SK-N-SH (cell line): ENCODE measurements around the gene SPOP. TPM values are rescaled to one million over a fixed set of nuclear protein-coding genes. Genes with fewer than 3 reads are reported as not detected.
A peak's percentile ranks its signal among the peaks of the same experiment; 100 is the strongest.

Experiments
- CTCF ChIA-PET: fragments of 300-600, 350-600 bp; formaldehyde crosslinking; extraction: SDS; loops from one replicate; lab custom pipeline; 2021; lab: Yijun Ruan, JAX
- POLR2A ChIA-PET: fragments of 350-600 bp; sonication (Branson Sonifier 250); formaldehyde crosslinking; extraction: SDS; loops from one replicate; lab custom pipeline; 2020; ENCODE audit warnings: antibody characterized with exemption, inconsistent platforms; lab: Yijun Ruan, JAX
- DNase-seq: peaks from one replicate; pipeline ENCODE4 v3.0.0; 2012
- H2AFZ ChIP-seq: fragments of 200-600 bp; sonication (generic); 2 replicates; pipeline ENCODE4 v1.8.1; 2016; ENCODE audit warnings: antibody characterized with exemption, mild to moderate bottlenecking, low read depth
- H3F3A ChIP-seq: fragments of 200-600 bp; sonication (generic); replicated peaks from 2 replicates; pipeline ENCODE3; 2016; ENCODE audit warnings: antibody characterized with exemption, mild to moderate bottlenecking; ENCODE audit not compliant: insufficient read depth
- H3K27ac ChIP-seq, 2 experiments: fragments of 200-500 bp in 1 of 2; fragments of 200-600 bp in 1 of 2; sonication (Bioruptor generic) in 1 of 2; sonication (generic), shearing (Covaris generic) in 1 of 2; 2 replicates each; pipeline versions ENCODE4 v1.5.1 to v1.6.1; 2014 to 2016; ENCODE audit warnings: low read depth in 2 of 2, inconsistent platforms in 1 of 2, low read length in 1 of 2, mild to moderate bottlenecking in 1 of 2, mixed read lengths in 1 of 2
- H3K27me3 ChIP-seq: fragments of 200-600 bp; sonication (generic), shearing (Covaris generic); 2 replicates; pipeline ENCODE4 v1.6.1; 2016; ENCODE audit warnings: mixed run types; ENCODE audit not compliant: insufficient read depth
- H3K36me3 ChIP-seq, 2 experiments: fragments of 200-500 bp in 1 of 2; fragments of 200-600 bp in 1 of 2; sonication (Bioruptor generic) in 1 of 2; sonication (generic) in 1 of 2; replicated peaks in 1 of 2; 2 replicates each; pipeline versions ENCODE3 to v1.5.1; 2014 to 2016; ENCODE audit warnings: low read length in 1 of 2, mild to moderate bottlenecking in 1 of 2; ENCODE audit not compliant: insufficient read depth in 2 of 2, control insufficient read depth in 1 of 2
- H3K4me1 ChIP-seq, 2 experiments: fragments of 200-500 bp in 1 of 2; fragments of 200-600 bp in 1 of 2; sonication (Bioruptor generic) in 1 of 2; sonication (generic), shearing (Covaris generic) in 1 of 2; 2 replicates each; pipeline versions ENCODE4 v1.5.1 to v1.6.1; 2014 to 2016; ENCODE audit warnings: low read depth in 1 of 2, low read length in 1 of 2, mixed run types in 1 of 2; ENCODE audit not compliant: insufficient read depth in 2 of 2, control insufficient read depth in 1 of 2
- H3K4me2 ChIP-seq: fragments of 200-600 bp; sonication (generic), shearing (Covaris generic); 2 replicates; pipeline ENCODE4 v1.6.1; 2017; ENCODE audit warnings: mixed run types
- H3K4me3 ChIP-seq, 2 experiments: fragments of 200-500 bp in 1 of 2; fragments of 200-600 bp in 1 of 2; sonication (Bioruptor generic) in 1 of 2; sonication (generic), shearing (Covaris generic) in 1 of 2; 2 replicates each; pipeline versions ENCODE4 v1.5.1 to v1.8.1; 2014 to 2016; ENCODE audit warnings: low read depth in 2 of 2, inconsistent platforms in 1 of 2, low read length in 1 of 2, mild to moderate bottlenecking in 1 of 2, mixed read lengths in 1 of 2, moderate library complexity in 1 of 2
- H3K79me2 ChIP-seq: fragments of 200-600 bp; sonication (generic); 2 replicates; pipeline ENCODE4 v1.8.1; 2017; ENCODE audit warnings: mild to moderate bottlenecking; ENCODE audit not compliant: insufficient read depth
- H3K9ac ChIP-seq: fragments of 200-600 bp; sonication (generic); 2 replicates; pipeline ENCODE4 v1.6.1; 2017; ENCODE audit warnings: mixed run types
- H3K9me2 ChIP-seq: fragments of 200-600 bp; sonication (generic); 2 replicates; pipeline ENCODE4 v1.6.1; 2017; ENCODE audit warnings: mixed run types
- H3K9me3 ChIP-seq: fragments of 200-600 bp; sonication (generic); 2 replicates; pipeline ENCODE4 v1.6.1; 2017; ENCODE audit warnings: mixed run types, mild to moderate bottlenecking, moderate library complexity
- H4K20me1 ChIP-seq: fragments of 200-600 bp; sonication (generic); 2 replicates; pipeline ENCODE4 v1.6.1; 2017; ENCODE audit warnings: mild to moderate bottlenecking, mixed run types; ENCODE audit not compliant: insufficient read depth
- CHD2 ChIP-seq: fragments of 150-350 bp; IDR thresholded peaks from 2 replicates; pipeline ENCODE4 v1.6.1; 2018; ENCODE audit warnings: low read length; ENCODE audit not compliant: partially characterized antibody
- ELF1 ChIP-seq: IDR thresholded peaks from 2 replicates; pipeline ENCODE4 v1.4.0; 2012
- FOXM1 ChIP-seq: IDR thresholded peaks from 2 replicates; pipeline ENCODE4 v1.4.0; 2012; ENCODE audit warnings: low read depth, mild to moderate bottlenecking
- GATA2 ChIP-seq: sonication (generic); formaldehyde crosslinking; IDR thresholded peaks from 2 replicates; pipeline ENCODE4 v1.5.0; 2020; ENCODE audit warnings: mild to moderate bottlenecking, missing genetic modification reagents
- MAX ChIP-seq: IDR thresholded peaks from 2 replicates; pipeline ENCODE4 v1.4.0; 2012; ENCODE audit warnings: low read depth
- MXI1 ChIP-seq: IDR thresholded peaks from 2 replicates; pipeline ENCODE4 v1.6.1; 2012; ENCODE audit warnings: mild to moderate bottlenecking, low read depth, low read length, improper control_type of control experiment
- NRF1 ChIP-seq: IDR thresholded peaks from 2 replicates; pipeline ENCODE4 v1.6.1; 2012; ENCODE audit warnings: low read depth, mild to moderate bottlenecking, low read length
- RAD21 ChIP-seq: IDR thresholded peaks from 2 replicates; pipeline ENCODE4 v1.6.1; 2012; ENCODE audit warnings: mild to moderate bottlenecking, low read length
- RCOR1 ChIP-seq: fragments of 150-350 bp; IDR thresholded peaks from 2 replicates; pipeline ENCODE4 v1.6.1; 2017; ENCODE audit warnings: antibody characterized with exemption, low read length
- SMC3 ChIP-seq: IDR thresholded peaks from 2 replicates; pipeline ENCODE4 v1.6.1; 2012; ENCODE audit warnings: low read depth, low read length, improper control_type of control experiment
- WGBS: methylation state at CpG from one replicate; pipeline ENCODE4 v1.1.6; 2017; ENCODE audit warnings: low lambda C conversion rate; 5-methylcytosine and 5-hydroxymethylcytosine counted together
- polyA plus RNA-seq, 3 experiments: library from polyadenylated mRNA; depleted of rRNA; stranded (reverse); fragments of >200 nt; gene quantifications; 2 replicates each; pipeline ENCODE4 v1.2.3, GENCODE V29; 2012
- TF ChIP-seq, protein P1 (sequence below): fragments of 200-600 bp; sonication (generic); IDR thresholded peaks from 2 replicates; pipeline ENCODE4 v1.6.1; 2017; ENCODE audit warnings: antibody characterized with exemption, mild to moderate bottlenecking, moderate library complexity
- TF ChIP-seq, protein P2 (sequence below): fragments of 150-350 bp; IDR thresholded peaks from 2 replicates; pipeline ENCODE4 v1.6.1; 2017; ENCODE audit warnings: antibody characterized with exemption, low read length, low read depth, borderline replicate concordance

The SPOP gene
- polyA plus RNA-seq, 1 of the 3 experiments (the other 2 are of a cell fraction) = 54.0 TPM

DNA sequence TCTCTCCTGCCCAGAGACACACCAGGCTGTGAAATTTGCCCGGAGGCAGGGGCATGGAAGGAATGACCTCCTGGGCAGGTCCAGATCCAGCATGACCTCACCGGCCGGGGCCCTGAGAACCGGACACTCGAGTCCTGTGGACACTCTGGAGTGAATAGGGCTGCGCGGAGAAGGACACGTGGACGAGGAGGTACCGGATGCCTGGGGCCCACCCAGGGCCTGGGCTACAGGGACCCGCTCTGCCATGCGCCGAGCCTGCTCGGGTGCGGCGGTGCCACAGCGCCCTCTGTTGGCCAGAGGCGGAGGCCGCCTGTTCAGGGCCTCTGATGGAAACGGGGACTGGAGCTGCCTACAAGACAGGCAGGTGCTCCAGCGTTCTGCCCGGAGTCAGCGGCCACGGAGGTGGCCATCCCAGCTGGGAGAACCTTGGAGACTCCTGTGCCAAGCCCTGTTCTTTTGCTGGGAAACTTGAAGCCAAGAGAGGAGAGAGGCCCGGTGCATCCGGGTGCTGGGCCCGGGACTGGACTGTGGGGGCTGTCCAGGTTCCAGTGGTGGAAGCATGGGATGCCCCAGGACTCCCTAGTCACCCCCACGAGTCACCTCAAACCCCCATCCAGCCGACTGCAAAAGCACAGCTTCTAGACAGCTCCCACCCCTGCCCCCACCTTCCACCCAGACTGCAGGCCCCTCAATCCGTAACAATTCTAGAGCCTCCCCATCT is 121.5 kb downstream of the SPOP start:
- H3K9ac ChIP-seq = no peak overlapping the region

More for the DNA sequence above, 121.5 kb downstream of the SPOP start:
- Histone ChIP-seq H3K4me1 (peaks cover 0 to 8% of the 10 kb centered on the region in 2 experiments; a peak in 1 of 4 replicates), H2AFZ (peak overlapping the region; percentile 65; the same call in 1 of the 2 replicates), H3K36me3 (no peaks in the 10 kb centered on the region), H3K27me3 (peaks cover 20% of the 10 kb centered on the region; the same call in 1 of the 2 replicates), H3K9me2 (no peaks in the 10 kb centered on the region), H3K4me2 (no peak overlapping the region), H3K79me2 (no peaks in the 10 kb centered on the region), H3K27ac (no peak overlapping the region), H3K9me3 (no peaks in the 10 kb centered on the region), H3F3A (no peaks in the 10 kb centered on the region), H4K20me1 (no peaks in the 10 kb centered on the region), H3K4me3 (no peak overlapping the region)
- ChIA-PET CTCF (interaction anchor here (0.5 to 48.9 kb wide), 99 partner anchors 10 to 878 kb away, joined by 3 to 2107 read pairs (median 5); partner anchors contain the start of genes NGFR, NXPH3, PHB1 and SLC35B1), POLR2A (interaction anchor here (0.7 to 1.6 kb wide), 6 partner anchors 41 to 148 kb away, joined by 3 to 8 read pairs (median 4); partner anchors contain the start of gene NGFR)
- peak; percentile 98 for DNase-seq
- WGBS = 15% methylated on average over 26 of the region's 30 CpGs
- TF ChIP-seq MAX (peak; percentile 41; the same call in 1 of the 2 replicates), CHD2 (peak; percentile 51), MXI1 (peak; percentile 85), FOXM1 (no peak), NRF1 (peak; percentile 28; the same call in 1 of the 2 replicates), RAD21 (peak; percentile 99), GATA2 (0 out of 2 replicates have a peak, but pooled peaks have one; percentile 22), SMC3 (peak; percentile 99), RCOR1 (peak; percentile 67), ELF1 (no peak)
- TF ChIP-seq, protein P1, sequence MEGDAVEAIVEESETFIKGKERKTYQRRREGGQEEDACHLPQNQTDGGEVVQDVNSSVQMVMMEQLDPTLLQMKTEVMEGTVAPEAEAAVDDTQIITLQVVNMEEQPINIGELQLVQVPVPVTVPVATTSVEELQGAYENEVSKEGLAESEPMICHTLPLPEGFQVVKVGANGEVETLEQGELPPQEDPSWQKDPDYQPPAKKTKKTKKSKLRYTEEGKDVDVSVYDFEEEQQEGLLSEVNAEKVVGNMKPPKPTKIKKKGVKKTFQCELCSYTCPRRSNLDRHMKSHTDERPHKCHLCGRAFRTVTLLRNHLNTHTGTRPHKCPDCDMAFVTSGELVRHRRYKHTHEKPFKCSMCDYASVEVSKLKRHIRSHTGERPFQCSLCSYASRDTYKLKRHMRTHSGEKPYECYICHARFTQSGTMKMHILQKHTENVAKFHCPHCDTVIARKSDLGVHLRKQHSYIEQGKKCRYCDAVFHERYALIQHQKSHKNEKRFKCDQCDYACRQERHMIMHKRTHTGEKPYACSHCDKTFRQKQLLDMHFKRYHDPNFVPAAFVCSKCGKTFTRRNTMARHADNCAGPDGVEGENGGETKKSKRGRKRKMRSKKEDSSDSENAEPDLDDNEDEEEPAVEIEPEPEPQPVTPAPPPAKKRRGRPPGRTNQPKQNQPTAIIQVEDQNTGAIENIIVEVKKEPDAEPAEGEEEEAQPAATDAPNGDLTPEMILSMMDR = peak; percentile 100
- TF ChIP-seq, protein P2, sequence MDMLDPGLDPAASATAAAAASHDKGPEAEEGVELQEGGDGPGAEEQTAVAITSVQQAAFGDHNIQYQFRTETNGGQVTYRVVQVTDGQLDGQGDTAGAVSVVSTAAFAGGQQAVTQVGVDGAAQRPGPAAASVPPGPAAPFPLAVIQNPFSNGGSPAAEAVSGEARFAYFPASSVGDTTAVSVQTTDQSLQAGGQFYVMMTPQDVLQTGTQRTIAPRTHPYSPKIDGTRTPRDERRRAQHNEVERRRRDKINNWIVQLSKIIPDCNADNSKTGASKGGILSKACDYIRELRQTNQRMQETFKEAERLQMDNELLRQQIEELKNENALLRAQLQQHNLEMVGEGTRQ = no peak
